GM12875 (cell line): ENCODE data around the gene FBXO46.

Experiments
- H3K4me3 ChIP-seq: one replicate; pipeline ENCODE4 v1.5.1; 2011; ENCODE audit warnings: low read depth, low read length, control low read depth
- TF ChIP-seq, protein P1 (sequence below): IDR thresholded peaks from 2 replicates; pipeline ENCODE4 v1.5.1; 2011; ENCODE audit warnings: low read depth, mild to moderate bottlenecking, control low read depth, inconsistent platforms, low read length, moderate library complexity, borderline replicate concordance; ENCODE audit not compliant: insufficient read depth

The FBXO46 gene

DNA sequence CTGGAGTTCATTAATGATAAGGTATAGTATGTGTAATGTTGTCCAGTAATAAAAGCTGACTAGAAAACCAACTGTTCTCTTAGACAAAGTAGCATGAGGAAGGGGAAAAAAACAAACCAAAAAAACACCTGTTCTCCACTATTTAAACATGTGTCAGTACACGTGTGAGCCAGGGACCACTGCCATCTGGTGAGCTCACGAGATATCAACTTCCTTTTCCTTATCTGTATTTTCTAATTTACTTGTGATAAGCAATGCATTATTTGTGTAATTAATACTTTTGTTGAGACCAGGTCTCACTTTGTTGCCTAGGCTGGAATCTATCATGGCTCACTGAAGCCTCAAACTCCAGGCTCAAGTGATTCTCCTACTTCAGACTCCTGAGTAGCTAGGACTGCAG lies 42.7 kb upstream of the FBXO46 start:
- no peak overlapping the region for H3K4me3 ChIP-seq
- TF ChIP-seq, protein P1, sequence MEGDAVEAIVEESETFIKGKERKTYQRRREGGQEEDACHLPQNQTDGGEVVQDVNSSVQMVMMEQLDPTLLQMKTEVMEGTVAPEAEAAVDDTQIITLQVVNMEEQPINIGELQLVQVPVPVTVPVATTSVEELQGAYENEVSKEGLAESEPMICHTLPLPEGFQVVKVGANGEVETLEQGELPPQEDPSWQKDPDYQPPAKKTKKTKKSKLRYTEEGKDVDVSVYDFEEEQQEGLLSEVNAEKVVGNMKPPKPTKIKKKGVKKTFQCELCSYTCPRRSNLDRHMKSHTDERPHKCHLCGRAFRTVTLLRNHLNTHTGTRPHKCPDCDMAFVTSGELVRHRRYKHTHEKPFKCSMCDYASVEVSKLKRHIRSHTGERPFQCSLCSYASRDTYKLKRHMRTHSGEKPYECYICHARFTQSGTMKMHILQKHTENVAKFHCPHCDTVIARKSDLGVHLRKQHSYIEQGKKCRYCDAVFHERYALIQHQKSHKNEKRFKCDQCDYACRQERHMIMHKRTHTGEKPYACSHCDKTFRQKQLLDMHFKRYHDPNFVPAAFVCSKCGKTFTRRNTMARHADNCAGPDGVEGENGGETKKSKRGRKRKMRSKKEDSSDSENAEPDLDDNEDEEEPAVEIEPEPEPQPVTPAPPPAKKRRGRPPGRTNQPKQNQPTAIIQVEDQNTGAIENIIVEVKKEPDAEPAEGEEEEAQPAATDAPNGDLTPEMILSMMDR = no peak

DNA sequence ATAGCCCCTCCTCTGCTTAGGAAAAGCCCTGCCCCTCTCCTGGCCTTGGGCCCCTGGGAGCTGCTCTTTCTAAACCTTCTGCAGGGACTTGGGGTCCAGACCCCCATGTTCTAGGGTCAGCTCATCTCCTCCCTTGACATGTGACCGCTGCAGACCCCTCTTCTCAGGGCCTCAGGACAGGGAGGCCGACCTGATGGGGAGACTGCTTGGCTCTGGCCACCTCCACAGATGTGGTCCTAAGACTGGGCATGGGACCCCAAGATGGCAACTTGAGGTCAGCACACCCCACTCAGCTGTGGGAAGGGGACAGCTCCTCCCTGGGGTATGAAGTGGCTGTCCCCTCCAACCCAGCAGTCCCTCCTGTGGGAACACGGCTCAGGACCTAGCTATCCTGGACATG lies 42.2 kb upstream of the FBXO46 start:
- H3K4me3 ChIP-seq = no peak overlapping the region
- TF ChIP-seq, protein P1 = no peak

DNA sequence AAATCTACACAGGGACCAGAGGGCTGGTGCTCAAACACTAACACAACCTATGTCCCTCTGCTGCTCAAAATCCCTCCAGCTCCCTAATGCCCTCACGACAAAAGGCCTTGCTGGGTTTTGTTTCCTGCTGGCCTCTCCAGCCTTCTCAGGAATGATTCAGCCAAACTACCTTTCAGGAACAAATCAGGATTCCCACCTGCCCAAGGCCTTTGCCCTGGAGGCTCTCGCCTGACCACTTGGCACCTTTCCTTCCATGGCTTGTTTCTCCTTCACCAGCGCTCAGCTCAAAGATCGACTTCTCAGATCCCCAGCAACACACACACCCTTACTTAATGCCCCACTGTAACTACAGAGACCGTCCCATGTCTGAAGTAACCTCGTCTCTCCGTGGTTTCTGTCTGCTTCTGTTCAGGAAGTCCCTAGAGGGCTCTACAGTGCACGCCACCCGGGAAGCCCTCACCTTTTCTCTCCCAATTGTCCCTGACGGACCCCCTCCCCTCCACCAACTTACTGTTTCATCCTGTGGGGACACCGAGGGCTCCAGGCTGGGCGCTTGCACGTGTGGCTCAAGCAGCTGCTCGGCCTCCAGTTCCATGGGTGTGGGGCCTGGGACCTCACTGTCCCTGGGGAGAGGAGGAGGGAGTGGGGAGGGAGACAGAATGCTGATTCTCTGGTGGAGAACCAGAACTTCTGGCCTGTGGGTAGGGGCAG lies 41.6 kb upstream of the FBXO46 start:
- TF ChIP-seq, protein P1 = no peak

DNA sequence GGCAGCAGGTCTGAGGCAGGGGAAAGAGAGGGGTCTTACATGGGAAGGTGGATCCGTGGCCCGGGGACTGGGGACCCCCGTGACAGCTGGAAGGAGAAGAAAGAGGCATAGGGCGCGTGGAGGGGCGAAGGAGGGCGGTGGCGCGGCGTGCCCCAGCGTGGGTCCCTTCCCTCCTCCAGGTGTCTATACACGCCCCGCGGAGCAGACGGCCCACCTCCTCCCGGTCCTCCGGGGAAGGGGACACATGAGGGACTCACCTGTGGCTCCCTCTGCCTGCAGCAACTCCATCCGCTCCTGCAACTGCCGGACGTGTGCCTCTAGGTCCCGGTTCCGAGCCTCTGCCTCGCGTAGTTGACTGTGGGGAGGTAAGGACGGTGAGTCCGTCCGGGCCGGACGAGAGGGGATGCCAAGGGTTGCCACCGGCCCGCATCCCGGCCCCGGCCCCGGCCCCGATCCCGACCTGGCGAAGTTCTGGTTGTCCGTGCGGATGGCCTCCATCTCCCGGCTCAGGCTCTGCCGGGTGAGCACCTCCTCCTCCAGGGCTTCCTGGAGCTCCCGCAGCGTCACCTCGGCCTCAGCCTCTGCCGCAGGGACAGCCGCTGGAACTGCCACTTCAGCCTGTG lies 40.7 kb upstream of the FBXO46 start:
- no peak overlapping the region for H3K4me3 ChIP-seq
- TF ChIP-seq, protein P1 = no peak

More for the DNA sequence above, 41.6 kb upstream of the FBXO46 start:
- no peak overlapping the region for H3K4me3 ChIP-seq

DNA sequence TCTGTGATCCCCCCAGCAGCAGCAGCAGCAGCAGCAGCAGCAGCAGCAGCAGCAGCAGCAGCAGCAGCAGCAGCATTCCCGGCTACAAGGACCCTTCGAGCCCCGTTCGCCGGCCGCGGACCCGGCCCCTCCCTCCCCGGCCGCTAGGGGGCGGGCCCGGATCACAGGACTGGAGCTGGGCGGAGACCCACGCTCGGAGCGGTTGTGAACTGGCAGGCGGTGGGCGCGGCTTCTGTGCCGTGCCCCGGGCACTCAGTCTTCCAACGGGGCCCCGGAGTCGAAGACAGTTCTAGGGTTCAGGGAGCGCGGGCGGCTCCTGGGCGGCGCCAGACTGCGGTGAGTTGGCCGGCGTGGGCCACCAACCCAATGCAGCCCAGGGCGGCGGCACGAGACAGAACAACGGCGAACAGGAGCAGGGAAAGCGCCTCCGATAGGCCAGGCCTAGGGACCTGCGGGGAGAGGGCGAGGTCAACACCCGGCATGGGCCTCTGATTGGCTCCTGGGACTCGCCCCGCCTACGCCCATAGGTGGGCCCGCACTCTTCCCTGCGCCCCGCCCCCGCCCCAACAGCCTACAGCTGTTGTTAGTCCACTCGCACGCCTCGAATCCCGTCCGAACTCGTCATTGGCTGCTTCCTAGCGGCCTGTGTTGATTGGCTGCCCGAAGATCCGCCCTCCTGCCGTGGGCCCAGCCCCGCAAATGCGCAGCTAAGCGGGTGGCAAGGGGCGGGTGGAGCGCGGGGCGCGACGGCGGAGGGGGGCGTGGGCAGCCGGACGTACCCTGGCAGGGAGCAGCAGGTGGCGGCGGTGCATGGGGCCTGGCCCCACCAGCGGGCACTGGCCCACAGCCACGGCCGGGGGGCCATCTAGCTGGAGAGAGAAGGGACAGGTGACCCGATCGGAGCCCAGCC lies 39.8 kb upstream of the FBXO46 start:
- H3K4me3 ChIP-seq = peak overlapping the region; percentile 52
- TF ChIP-seq, protein P1 = peak; percentile 89

DNA sequence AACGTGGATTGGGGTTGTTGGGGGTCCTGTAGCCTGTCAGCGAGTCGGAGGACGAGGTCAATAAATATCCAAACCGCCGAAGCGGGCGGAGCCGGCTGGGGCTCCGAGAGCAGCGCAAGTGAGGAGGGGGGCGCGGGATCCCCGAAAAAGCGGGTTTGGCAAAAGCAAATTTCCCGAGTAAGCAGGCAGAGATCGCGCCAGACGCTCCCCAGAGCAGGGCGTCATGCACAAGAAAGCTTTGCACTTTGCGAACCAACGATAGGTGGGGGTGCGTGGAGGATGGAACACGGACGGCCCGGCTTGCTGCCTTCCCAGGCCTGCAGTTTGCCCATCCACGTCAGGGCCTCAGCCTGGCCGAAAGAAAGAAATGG lies 39.1 kb upstream of the FBXO46 start:
- TF ChIP-seq, protein P1 = no peak

More for the DNA sequence above, 39.1 kb upstream of the FBXO46 start:
- peak overlapping the region; percentile 44 for H3K4me3 ChIP-seq
